ENCODE data around the gene KDM4B.
"Not testable (repeated sequence)": the region's sequence is repeated elsewhere in the genome, so short reads cannot be mapped to it uniquely, and the experiment has no call there.

The KDM4B gene

GRCh38 chr19:4971816-4972495 is 3.0 kb downstream of the KDM4B start:
- no peak for DNase-seq (ENCODE audit: low read depth in 1 of 2, low spot score in 1 of 2)
- TF ChIP-seq GABPA (IDR thresholded peaks at IDR 0.05; ENCODE audit: low read depth) (no peak), REST (IDR thresholded peaks at IDR 0.05; ENCODE audit: insufficient replicate concordance, low read depth) (no peak), SPI1 (IDR thresholded peaks at IDR 0.05; ENCODE audit: borderline replicate concordance, low read depth) (no peak), CTCF (IDR thresholded peaks at IDR 0.05; ENCODE audit: insufficient read depth, low read length) (no peak)
- Histone ChIP-seq H3K4me3 (replicated peaks; ENCODE audit: insufficient read depth, low read length) (no peak overlapping the region), H3K27me3 (ENCODE audit: insufficient read depth, poor library complexity, severe bottlenecking) (no peaks in the 10 kb centered on the region), H3K27ac (replicated peaks) (no peak overlapping the region)

- H3K27ac ChIP-seq (replicated peaks), result no peak overlapping the region
- no peak overlapping the region for H3K4me3 ChIP-seq (replicated peaks; ENCODE audit: insufficient read depth, low read length)
- no peak for DNase-seq (ENCODE audit: low read depth in 1 of 2, low spot score in 1 of 2)
- H3K27me3 ChIP-seq (ENCODE audit: insufficient read depth, poor library complexity, severe bottlenecking), result no peaks in the 10 kb centered on the region
- TF ChIP-seq REST (IDR thresholded peaks at IDR 0.05; ENCODE audit: insufficient replicate concordance, low read depth), result no peak
Observed at GRCh38 chr19:4972509-4973230, 3.8 kb downstream of the KDM4B start.

- DNase-seq (ENCODE audit: low read depth in 1 of 2, low spot score in 1 of 2), result peak; percentile 60 to 62
- Histone ChIP-seq H3K27ac (replicated peaks) (peak overlapping the region; percentile 68), H3K4me3 (replicated peaks; ENCODE audit: insufficient read depth, low read length) (no peak overlapping the region), H3K27me3 (ENCODE audit: insufficient read depth, poor library complexity, severe bottlenecking) (no peaks in the 10 kb centered on the region)
- no peak for TF ChIP-seq CTCF (IDR thresholded peaks at IDR 0.05; ENCODE audit: insufficient read depth, low read length)
- peak; percentile 82; the same call in 1 of the 2 replicates for TF ChIP-seq SPI1 (IDR thresholded peaks at IDR 0.05; ENCODE audit: borderline replicate concordance, low read depth)
- TF ChIP-seq REST (IDR thresholded peaks at IDR 0.05; ENCODE audit: insufficient replicate concordance, low read depth), result no peak
- 0 out of 2 replicates have a peak, but pooled peaks have one; percentile 22 for TF ChIP-seq POLR2AphosphoS5 (IDR thresholded peaks at IDR 0.05; ENCODE audit: low read depth)
Observed at GRCh38 chr19:4974880-4975469, 6.1 kb downstream of the KDM4B start.

- DNase-seq (ENCODE audit: low read depth in 1 of 2, low spot score in 1 of 2); H3K27me3 ChIP-seq (ENCODE audit: insufficient read depth, poor library complexity, severe bottlenecking); H3K4me3 ChIP-seq (replicated peaks; ENCODE audit: insufficient read depth, low read length): not testable (repeated sequence)
- H3K27ac ChIP-seq (replicated peaks), result peak overlapping the region; percentile 68
Observed at GRCh38 chr19:4975601-4976000, 6.7 kb downstream of the KDM4B start.
